NCI-H2081 treated with DMSO at 0.1 percent for 48 hours (cell line): ENCODE results near the gene PIP5KL1.

Experiments
- DNase-seq: peaks from one replicate; lab custom pipeline; 2025; lab: John Stamatoyannopoulos, UW

Gene PIP5KL1

GRCh38 chr9:127968700-127969383 lies 38.3 kb upstream of the PIP5KL1 start:
- DNase-seq, result peak; percentile 51

- DNase-seq, result no peak
These were observed 37.5 kb upstream of the PIP5KL1 start for GRCh38 chr9:127968042-127968441.

GRCh38 chr9:127967151-127967809 lies 36.7 kb upstream of the PIP5KL1 start:
- DNase-seq, result no peak

GRCh38 chr9:127966416-127967150 lies 36.0 kb upstream of the PIP5KL1 start:
- no peak for DNase-seq

- no peak for DNase-seq
These were observed 35.4 kb upstream of the PIP5KL1 start for GRCh38 chr9:127965953-127966352.

- DNase-seq, result no peak
These were observed 32.9 kb upstream of the PIP5KL1 start for GRCh38 chr9:127963359-127964064.

- no peak for DNase-seq
These were observed 32.4 kb upstream of the PIP5KL1 start for GRCh38 chr9:127963041-127963358.

GRCh38 chr9:127962278-127962677 lies 31.7 kb upstream of the PIP5KL1 start:
- DNase-seq, result no peak

- DNase-seq, result no peak
These were observed 31.1 kb upstream of the PIP5KL1 start for GRCh38 chr9:127961613-127962155.

- no peak for DNase-seq
These were observed 30.5 kb upstream of the PIP5KL1 start for GRCh38 chr9:127961155-127961490.

GRCh38 chr9:127960410-127961154 lies 30.0 kb upstream of the PIP5KL1 start:
- DNase-seq, result no peak

- DNase-seq, result no peak
These were observed 29.3 kb upstream of the PIP5KL1 start for GRCh38 chr9:127959841-127960409.

GRCh38 chr9:127959398-127959797 lies 28.8 kb upstream of the PIP5KL1 start:
- no peak for DNase-seq

GRCh38 chr9:127958728-127959127 lies 28.2 kb upstream of the PIP5KL1 start:
- no peak for DNase-seq

- peak; percentile 92 for DNase-seq
These were observed 24.9 kb upstream of the PIP5KL1 start for GRCh38 chr9:127955294-127956015.

GRCh38 chr9:127954831-127955293 lies 24.3 kb upstream of the PIP5KL1 start:
- DNase-seq, result no peak

- DNase-seq, result no peak
These were observed 23.4 kb upstream of the PIP5KL1 start for GRCh38 chr9:127953768-127954505.

- DNase-seq, result no peak
These were observed 22.6 kb upstream of the PIP5KL1 start for GRCh38 chr9:127953154-127953553.

GRCh38 chr9:127950513-127951289 lies 20.1 kb upstream of the PIP5KL1 start:
- DNase-seq, result no peak
